Mesendoderm (in vitro differentiated cells): ENCODE data around the gene NUMBL.
A peak's percentile ranks its signal among the peaks of the same experiment; 100 is the strongest.

Source experiments
- DNase-seq: peaks from one replicate; pipeline ENCODE4 v3.0.0; 2013
- H2AK5ac ChIP-seq: 2 replicates; pipeline ENCODE4 v1.6.1; 2013; ENCODE audit warnings: low read length, inconsistent platforms
- H2BK120ac ChIP-seq: 2 replicates; pipeline ENCODE4 v1.6.1; 2013; ENCODE audit warnings: low read depth, mild to moderate bottlenecking, low read length, moderate library complexity, mixed read lengths
- H2BK15ac ChIP-seq: replicated peaks from 2 replicates; pipeline ENCODE4 v1.6.1; 2013; ENCODE audit warnings: low read depth, mild to moderate bottlenecking, moderate library complexity
- H2BK5ac ChIP-seq: 2 replicates; pipeline ENCODE4 v1.6.1; 2013; ENCODE audit warnings: low read length, inconsistent platforms
- H3K18ac ChIP-seq: 2 replicates; pipeline ENCODE4 v1.6.1; 2013; ENCODE audit warnings: mild to moderate bottlenecking, low read length, mixed read lengths
- H3K23ac ChIP-seq: one replicate; pipeline ENCODE4 v1.6.1; 2013; ENCODE audit warnings: low read length
- H3K27ac ChIP-seq: 2 replicates; pipeline ENCODE4 v1.5.1; 2013; ENCODE audit warnings: low read depth, mild to moderate bottlenecking, inconsistent platforms, low read length, moderate library complexity
- H3K27me3 ChIP-seq: 2 replicates; pipeline ENCODE4 v1.6.1; 2013; ENCODE audit warnings: low read length, control low read depth, mild to moderate bottlenecking, inconsistent platforms; ENCODE audit not compliant: insufficient read depth, poor library complexity
- H3K36me3 ChIP-seq: 2 replicates; pipeline ENCODE4 v1.6.1; 2013; ENCODE audit warnings: low read length, inconsistent platforms; ENCODE audit not compliant: control insufficient read depth, insufficient read depth
- H3K4ac ChIP-seq: one replicate; pipeline ENCODE4 v1.6.1; 2013; ENCODE audit warnings: low read depth, mild to moderate bottlenecking, low read length, moderate library complexity
- H3K4me1 ChIP-seq: 2 replicates; pipeline ENCODE4 v1.6.1; 2013; ENCODE audit warnings: low read depth, low read length, inconsistent platforms; ENCODE audit not compliant: control insufficient read depth
- H3K4me2 ChIP-seq: 2 replicates; pipeline ENCODE4 v1.6.1; 2013; ENCODE audit warnings: low read length
- H3K4me3 ChIP-seq: 2 replicates; pipeline ENCODE4 v1.5.1; 2013; ENCODE audit warnings: mild to moderate bottlenecking, low read length
- H3K56ac ChIP-seq: one replicate; pipeline ENCODE4 v1.6.1; 2013; ENCODE audit warnings: low read length
- H3K79me1 ChIP-seq: 2 replicates; pipeline ENCODE4 v1.6.1; 2013; ENCODE audit warnings: low read length, inconsistent platforms
- H3K79me2 ChIP-seq: 2 replicates; pipeline ENCODE4 v1.6.1; 2013; ENCODE audit warnings: mild to moderate bottlenecking, low read length; ENCODE audit not compliant: control insufficient read depth, insufficient read depth
- H3K9ac ChIP-seq: 2 replicates; pipeline ENCODE4 v1.6.1; 2013; ENCODE audit warnings: low read length, inconsistent platforms
- H4K5ac ChIP-seq: one replicate; pipeline ENCODE4 v1.6.1; 2013; ENCODE audit warnings: low read length
- H4K8ac ChIP-seq: one replicate; pipeline ENCODE4 v1.6.1; 2013; ENCODE audit warnings: low read depth, mild to moderate bottlenecking, control low read depth, low read length, moderate library complexity
- WGBS: extraction: QIAGEN DNeasy Blood & Tissue Kit; methylation state at CpG from one replicate; pipeline ENCODE4 v1.1.7; 2013; ENCODE audit warnings: low lambda C conversion rate, missing lambda C conversion rate; ENCODE audit not compliant: insufficient coverage; ENCODE audit errors: extremely low coverage; 5-methylcytosine and 5-hydroxymethylcytosine counted together

NUMBL gene

DNA sequence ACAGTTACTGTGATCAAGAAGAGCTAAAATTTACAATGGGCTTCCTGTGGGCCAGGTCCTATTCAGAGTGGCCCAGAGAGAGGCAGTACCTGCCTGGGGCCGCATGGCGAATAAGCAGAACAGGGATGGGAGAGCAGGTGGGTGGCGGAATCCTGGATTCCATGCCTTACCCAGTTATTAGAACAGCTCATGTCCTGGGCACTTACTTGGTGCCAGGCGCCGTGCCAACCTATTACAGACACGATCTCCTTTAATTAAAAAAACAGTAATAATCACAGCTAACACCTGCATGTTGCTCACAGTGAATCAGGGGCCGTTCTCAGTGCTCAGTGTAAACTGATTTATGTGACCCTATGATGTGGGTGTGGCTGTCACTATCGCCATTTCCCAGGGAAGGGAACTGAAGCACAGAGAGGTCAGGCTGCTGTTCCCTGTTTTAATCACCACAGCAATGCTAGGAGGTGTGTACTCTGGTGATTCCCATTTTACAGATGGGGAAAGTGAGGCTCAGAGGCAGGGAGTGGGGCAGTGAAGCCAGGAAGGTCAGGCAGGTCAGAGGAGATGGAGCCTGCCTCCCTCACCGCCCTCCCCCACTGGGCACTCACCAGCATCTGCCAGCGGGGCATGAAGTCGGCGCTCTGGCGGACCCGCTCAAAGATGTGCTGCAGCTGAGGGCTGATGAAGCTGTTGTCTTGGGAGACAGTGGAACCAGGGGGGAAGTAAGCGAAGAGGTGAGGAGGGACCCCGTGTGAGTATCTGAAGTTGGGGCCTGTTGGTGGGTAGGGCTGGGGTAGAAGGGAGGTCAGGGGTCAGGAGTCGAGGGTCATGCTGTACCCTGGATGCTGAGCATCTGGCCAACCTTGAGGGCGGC lies 14.3 kb upstream of the NUMBL start:
- Histone ChIP-seq H3K56ac (no peak overlapping the region), H3K4me2 (no peak overlapping the region), H3K79me2 (no peaks in the 10 kb centered on the region), H3K36me3 (peaks cover 1% of the 10 kb centered on the region), H3K4ac (no peak overlapping the region), H2BK5ac (no peak overlapping the region), H3K18ac (no peak overlapping the region), H3K4me3 (no peak overlapping the region), H3K27ac (no peak overlapping the region), H3K23ac (no peak overlapping the region), H3K27me3 (no peaks in the 10 kb centered on the region), H2BK15ac (no peak overlapping the region), H4K8ac (no peak overlapping the region), H4K5ac (no peak overlapping the region), H3K4me1 (peaks cover 1% of the 10 kb centered on the region), H3K9ac (no peak overlapping the region), H3K79me1 (no peaks in the 10 kb centered on the region), H2AK5ac (no peak overlapping the region), H2BK120ac (no peak overlapping the region)
- DNase-seq = no peak
- WGBS = no CpG with 5 or more reads among the region's 18 CpGs

DNA sequence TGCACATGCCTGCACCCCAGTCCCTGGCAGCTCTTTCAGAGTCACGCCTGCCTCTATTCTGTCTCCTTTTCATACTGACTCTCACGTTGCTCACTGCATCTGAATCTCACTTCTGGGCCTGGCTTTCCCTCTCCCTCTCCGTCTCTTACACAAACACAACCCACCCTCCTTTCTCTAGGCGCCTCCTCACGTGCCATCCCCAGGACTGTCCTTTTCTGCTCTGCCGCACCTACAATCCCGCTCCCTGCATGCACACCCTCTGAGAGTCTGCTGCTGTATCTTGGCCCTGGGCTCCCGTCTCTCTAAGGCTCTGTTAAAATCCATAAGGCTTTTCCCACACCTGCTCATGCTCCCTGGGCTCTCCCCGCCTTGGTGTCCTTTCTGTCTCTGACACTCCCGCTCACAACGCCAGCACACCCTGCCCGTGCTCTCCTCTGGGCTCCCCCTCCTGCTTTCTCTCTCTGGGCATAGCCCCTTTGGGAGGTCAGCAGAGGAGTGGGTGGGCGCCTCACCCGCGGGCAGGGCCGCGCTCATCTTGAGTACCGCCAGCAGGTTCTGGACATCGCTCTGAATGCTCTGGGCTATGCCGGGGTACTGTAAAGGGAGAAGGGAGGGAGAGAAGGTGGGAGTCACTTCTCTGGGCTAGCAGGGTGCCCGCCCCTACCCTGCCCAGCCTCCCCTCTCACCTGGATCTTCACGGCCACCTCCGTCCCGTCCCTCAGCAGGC lies 12.7 kb upstream of the NUMBL start:
- Histone ChIP-seq H3K36me3 (peaks cover 5% of the 10 kb centered on the region), H3K4me1 (peaks cover 1% of the 10 kb centered on the region)
- WGBS = no CpG with 5 or more reads among the region's 24 CpGs

DNA sequence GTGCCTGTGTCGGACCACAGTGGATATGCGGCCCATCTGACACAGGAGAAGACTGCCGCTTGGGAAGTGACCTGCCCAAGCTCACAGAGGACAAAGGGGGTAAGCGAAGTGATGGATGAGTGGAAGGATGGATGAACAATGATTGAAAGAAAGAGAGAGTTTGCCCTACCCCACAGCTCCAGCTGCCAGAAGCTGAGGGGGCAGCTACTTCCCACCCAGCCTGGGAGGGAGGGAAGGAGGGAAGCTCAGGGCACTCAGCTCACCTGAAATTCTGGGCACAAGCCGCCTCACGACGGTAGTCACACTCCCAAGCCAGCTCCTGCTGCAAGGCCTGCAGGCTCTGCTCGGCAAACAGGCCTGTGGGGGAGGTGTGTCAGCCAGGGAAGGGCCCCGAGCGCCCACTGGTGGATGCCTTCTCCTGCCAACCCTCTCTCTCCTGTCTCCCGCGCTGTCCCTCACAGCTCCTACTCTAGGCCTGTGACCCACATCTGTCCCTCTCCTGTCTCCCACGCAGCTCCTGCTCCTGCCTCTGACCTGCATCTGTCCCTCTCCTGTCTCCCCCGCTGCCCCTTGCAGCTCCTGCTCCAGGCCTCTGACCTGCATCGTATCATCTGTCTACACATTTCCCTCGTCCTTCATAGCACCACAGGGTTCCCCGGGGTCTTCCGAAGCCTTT lies 12.0 kb upstream of the NUMBL start:
- H3K27me3 ChIP-seq = no peaks in the 10 kb centered on the region
- DNase-seq = peak; percentile 85
- H3K27ac ChIP-seq = no peak overlapping the region
- no peak overlapping the region for H3K4ac ChIP-seq
- H3K36me3 ChIP-seq = peaks cover 5% of the 10 kb centered on the region
- H4K8ac ChIP-seq = no peak overlapping the region
- H3K23ac ChIP-seq = no peak overlapping the region
- no peak overlapping the region for H4K5ac ChIP-seq
- no peaks in the 10 kb centered on the region for H3K79me1 ChIP-seq
- H3K56ac ChIP-seq = peak overlapping the region; percentile 65
- no peak overlapping the region for H2AK5ac ChIP-seq
- H3K18ac ChIP-seq = no peak overlapping the region
- H3K79me2 ChIP-seq = no peaks in the 10 kb centered on the region
- no CpG with 5 or more reads among the region's 18 CpGs for WGBS
- no peak overlapping the region for H3K4me3 ChIP-seq
- H3K4me2 ChIP-seq = no peak overlapping the region
- peaks cover 1% of the 10 kb centered on the region for H3K4me1 ChIP-seq
- no peak overlapping the region for H2BK15ac ChIP-seq
- no peak overlapping the region for H2BK5ac ChIP-seq
- no peak overlapping the region for H2BK120ac ChIP-seq
- H3K9ac ChIP-seq = peak overlapping the region; percentile 60

More for the DNA sequence above, 12.7 kb upstream of the NUMBL start:
- Histone ChIP-seq H3K56ac (no peak overlapping the region), H4K5ac (no peak overlapping the region), H2BK120ac (no peak overlapping the region), H3K18ac (no peak overlapping the region), H2AK5ac (no peak overlapping the region), H3K79me2 (no peaks in the 10 kb centered on the region), H3K9ac (no peak overlapping the region), H3K79me1 (no peaks in the 10 kb centered on the region), H3K4ac (no peak overlapping the region), H3K23ac (no peak overlapping the region), H3K4me2 (no peak overlapping the region), H3K27me3 (no peaks in the 10 kb centered on the region), H3K27ac (no peak overlapping the region), H2BK15ac (no peak overlapping the region), H2BK5ac (no peak overlapping the region), H3K4me3 (no peak overlapping the region), H4K8ac (no peak overlapping the region)
- no peak for DNase-seq

DNA sequence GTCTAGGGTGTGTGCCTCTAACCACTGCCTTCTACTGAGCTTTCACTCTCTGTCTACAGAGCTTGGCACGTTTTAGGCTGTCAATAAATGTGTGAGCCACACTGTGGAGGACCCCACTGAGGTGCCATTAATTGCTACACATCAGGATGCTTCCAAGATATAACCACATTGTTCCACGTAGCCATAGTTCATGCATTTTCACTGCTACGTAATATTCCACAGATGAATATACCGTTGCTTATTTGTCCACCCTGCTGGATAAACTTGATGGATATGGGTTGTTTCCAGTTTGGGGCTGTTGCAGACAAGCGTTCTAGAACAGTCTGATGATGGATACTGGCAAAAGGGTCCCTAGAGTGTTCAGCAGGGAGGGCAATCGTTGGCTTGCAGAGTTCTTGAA lies 11.3 kb upstream of the NUMBL start:
- H3K4ac ChIP-seq = no peak overlapping the region
- H3K27me3 ChIP-seq = no peaks in the 10 kb centered on the region
- peaks cover 5% of the 10 kb centered on the region for H3K36me3 ChIP-seq
- H2AK5ac ChIP-seq = no peak overlapping the region
- H3K9ac ChIP-seq = no peak overlapping the region
- no peak for DNase-seq
- H3K27ac ChIP-seq = no peak overlapping the region
- H2BK5ac ChIP-seq = no peak overlapping the region
- no peak overlapping the region for H4K5ac ChIP-seq
- no peak overlapping the region for H3K18ac ChIP-seq
- no peak overlapping the region for H3K23ac ChIP-seq
- no peak overlapping the region for H3K4me3 ChIP-seq
- no peak overlapping the region for H2BK15ac ChIP-seq
- WGBS = no CpG with 5 or more reads among the region's 6 CpGs
- no peak overlapping the region for H2BK120ac ChIP-seq
- no peaks in the 10 kb centered on the region for H3K79me2 ChIP-seq
- H3K4me1 ChIP-seq = peaks cover 1% of the 10 kb centered on the region
- no peak overlapping the region for H3K4me2 ChIP-seq
- H4K8ac ChIP-seq = no peak overlapping the region
- H3K79me1 ChIP-seq = no peaks in the 10 kb centered on the region
- no peak overlapping the region for H3K56ac ChIP-seq

DNA sequence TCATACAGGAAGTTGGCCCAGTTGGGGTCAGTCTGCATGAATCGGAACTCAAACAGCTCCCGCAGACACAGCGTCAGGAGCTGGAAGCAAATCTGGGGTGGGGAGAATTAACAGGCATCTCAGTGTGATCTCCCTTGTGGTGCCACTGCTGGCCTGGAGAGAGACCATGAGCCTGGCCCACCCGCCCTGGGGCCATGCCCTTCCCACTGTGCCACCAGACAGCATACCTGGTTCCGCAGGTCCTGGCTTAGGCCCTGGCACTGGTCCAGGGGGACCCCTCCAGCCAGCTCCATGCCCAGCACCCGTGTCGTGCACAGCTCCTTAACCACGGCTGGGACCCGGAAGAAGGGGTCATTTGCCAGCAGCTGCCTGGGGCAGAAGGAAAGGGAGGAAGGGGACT lies 9.6 kb upstream of the NUMBL start:
- Histone ChIP-seq H3K4me3 (no peak overlapping the region), H3K56ac (no peak overlapping the region), H3K23ac (no peak overlapping the region), H4K8ac (no peak overlapping the region), H2AK5ac (no peak overlapping the region), H3K27me3 (no peaks in the 10 kb centered on the region), H2BK5ac (no peak overlapping the region), H3K9ac (no peak overlapping the region), H2BK15ac (no peak overlapping the region), H3K79me2 (no peaks in the 10 kb centered on the region), H3K4me2 (no peak overlapping the region), H3K4ac (no peak overlapping the region), H3K27ac (no peak overlapping the region), H3K36me3 (peaks cover 5% of the 10 kb centered on the region), H3K4me1 (peaks cover 1% of the 10 kb centered on the region), H4K5ac (no peak overlapping the region), H2BK120ac (no peak overlapping the region), H3K18ac (no peak overlapping the region), H3K79me1 (no peaks in the 10 kb centered on the region)
- peak; percentile 30 for DNase-seq
- no CpG with 5 or more reads among the region's 9 CpGs for WGBS
